HCT116 (cell line): ENCODE results near the gene MOB3A. TPM values are rescaled to one million over a fixed set of nuclear protein-coding genes. Genes with fewer than 3 reads are reported as not detected.

Experiments used
- ATAC-seq: fragments of 200-7000 bp; cut with Tn5 transposase; 2 replicates; pipeline ENCODE4 v1.9.1; 2020; ENCODE audit warnings: mild to moderate bottlenecking, moderate library complexity
- BruUV-seq: library from RNA; stranded (reverse); fragments of 400-500 nt; replicated peaks from 2 replicates; lab custom pipeline; 2021; lab: Mats Ljungman, UMichigan
- CTCF ChIA-PET: fragments of 300-600 bp; sonication (Branson Sonifier 250); formaldehyde crosslinking; loops from one replicate; lab custom pipeline; 2021; ENCODE audit warnings: antibody characterized with exemption; lab: Charles Lee
- POLR2A ChIA-PET: fragments of 300-600, 350-600 bp; sonication (Branson Sonifier 250); formaldehyde crosslinking; loops from one replicate; lab custom pipeline; 2021; ENCODE audit warnings: antibody characterized with exemption; lab: Charles Lee
- RAD21 ChIA-PET, 2 experiments: fragments of 300-600 bp; sonication (Branson Sonifier 250); formaldehyde crosslinking; loops; one replicate each; lab custom pipeline; 2023; ENCODE audit warnings: low total read pairs in 2 of 2; ENCODE audit not compliant: uncharacterized antibody in 2 of 2, unreplicated experiment in 2 of 2, low non-redundant PET in 1 of 2; lab: Charles Lee
- DNase-seq: peaks from one replicate; pipeline ENCODE4 v3.0.0-alpha.2; 2010; ENCODE audit warnings: low read depth, low spot score
- H2AFZ ChIP-seq: fragments of 200-600 bp; shearing (Covaris generic), sonication (generic); 2 replicates; pipeline ENCODE4 v1.6.1; 2017; ENCODE audit warnings: low read depth, mixed run types, mixed read lengths, antibody characterized with exemption, low read length; ENCODE audit not compliant: poor library complexity, severe bottlenecking
- H3K27ac ChIP-seq: 2 replicates; pipeline ENCODE4 v1.5.1; 2012; ENCODE audit warnings: low read depth, low read length
- H3K27me3 ChIP-seq: fragments of 200-600 bp; sonication (generic); 2 replicates; pipeline ENCODE4 v1.6.1; 2016; ENCODE audit warnings: mixed run types, low read length, mixed read lengths; ENCODE audit not compliant: insufficient read depth
- H3K36me3 ChIP-seq, 2 experiments: fragments of 200-500 bp in 1 of 2; fragments of 200-600 bp in 1 of 2; sonication (Bioruptor generic) in 1 of 2; sonication (generic) in 1 of 2; 2 replicates each; pipeline versions ENCODE4 v1.5.1 to v1.6.1; 2014 to 2016; ENCODE audit warnings: low read length in 2 of 2, inconsistent platforms in 1 of 2, mixed read lengths in 1 of 2, mixed run types in 1 of 2; ENCODE audit not compliant: insufficient read depth in 2 of 2, control insufficient read depth in 1 of 2
- H3K4me1 ChIP-seq, 2 experiments: fragments of 200-600 bp in 1 of 2; sonication (generic) in 1 of 2; 2 replicates each; pipeline versions ENCODE4 v1.5.1 to v1.6.1; 2012 to 2017; ENCODE audit warnings: low read length in 2 of 2, inconsistent platforms in 1 of 2, mild to moderate bottlenecking in 1 of 2, mixed read lengths in 1 of 2, mixed run types in 1 of 2, moderate library complexity in 1 of 2; ENCODE audit not compliant: insufficient read depth in 2 of 2, control insufficient read depth in 1 of 2
- H3K4me2 ChIP-seq: fragments of 200-600 bp; sonication (generic); 2 replicates; pipeline ENCODE4 v1.6.1; 2017; ENCODE audit warnings: mixed run types, low read length, mixed read lengths
- H3K4me3 ChIP-seq, 2 experiments: fragments of 200-600 bp in 1 of 2; sonication (generic) in 1 of 2; replicated peaks in 1 of 2; 2 replicates each; pipeline ENCODE4 v1.5.1; 2011 to 2016; ENCODE audit warnings: low read length in 2 of 2, control low read depth in 1 of 2, low read depth in 1 of 2, mild to moderate bottlenecking in 1 of 2, mixed read lengths in 1 of 2, mixed run types in 1 of 2
- H3K79me2 ChIP-seq: fragments of 200-600 bp; sonication (generic); 2 replicates; pipeline ENCODE4 v1.6.1; 2017; ENCODE audit warnings: mild to moderate bottlenecking, mixed run types, low read length, moderate library complexity, mixed read lengths; ENCODE audit not compliant: insufficient read depth
- H3K9ac ChIP-seq: fragments of 200-600 bp; sonication (generic); 2 replicates; pipeline ENCODE4 v1.6.1; 2016; ENCODE audit warnings: low read length, mixed read lengths
- H3K9me2 ChIP-seq: fragments of 200-600 bp; sonication (generic), shearing (Covaris generic); 2 replicates; pipeline ENCODE4 v1.6.1; 2017; ENCODE audit warnings: mixed run types, mild to moderate bottlenecking, moderate library complexity; ENCODE audit not compliant: insufficient read depth
- H3K9me3 ChIP-seq, 2 experiments: fragments of 200-500 bp in 1 of 2; fragments of 200-600 bp in 1 of 2; sonication (Bioruptor generic) in 1 of 2; sonication (generic) in 1 of 2; 2 replicates each; pipeline ENCODE4 v1.6.1; 2014 to 2017; ENCODE audit warnings: low read length in 2 of 2, mixed read lengths in 2 of 2, inconsistent platforms in 1 of 2, low read depth in 1 of 2, mild to moderate bottlenecking in 1 of 2, mixed run types in 1 of 2, moderate library complexity in 1 of 2; ENCODE audit not compliant: control insufficient read depth in 1 of 2, insufficient read depth in 1 of 2
- H4K20me1 ChIP-seq: fragments of 200-600 bp; sonication (generic), shearing (Covaris generic); 2 replicates; pipeline ENCODE4 v1.6.1; 2017; ENCODE audit warnings: mixed run types, mild to moderate bottlenecking, moderate library complexity; ENCODE audit not compliant: insufficient read depth
- ATF3 ChIP-seq: IDR thresholded peaks from 2 replicates; pipeline ENCODE4 v1.6.1; 2012
- CBX3 ChIP-seq: IDR thresholded peaks from 2 replicates; pipeline ENCODE4 v1.6.1; 2012; ENCODE audit warnings: low read depth
- FOSL1 ChIP-seq: IDR thresholded peaks from 2 replicates; pipeline ENCODE4 v1.6.1; 2012; ENCODE audit warnings: low read depth
- JUND ChIP-seq: IDR thresholded peaks from 2 replicates; pipeline ENCODE4 v1.6.1; 2012
- POLR2AphosphoS5 ChIP-seq: IDR thresholded peaks from 2 replicates; pipeline ENCODE4 v1.6.1; 2011; ENCODE audit warnings: mild to moderate bottlenecking, low read depth, low read length, moderate library complexity
- RAD21 ChIP-seq: IDR thresholded peaks from 2 replicates; pipeline ENCODE4 v1.6.1; 2012; ENCODE audit warnings: low read depth, mild to moderate bottlenecking
- REST ChIP-seq: IDR thresholded peaks from 2 replicates; pipeline ENCODE4 v1.6.1; 2012; ENCODE audit warnings: low read depth
- SP1 ChIP-seq: IDR thresholded peaks from 2 replicates; pipeline ENCODE4 v1.6.1; 2012; ENCODE audit warnings: low read depth
- SRF ChIP-seq: IDR thresholded peaks from 2 replicates; pipeline ENCODE4 v1.6.1; 2012; ENCODE audit warnings: low read depth
- TCF7L2 ChIP-seq: IDR thresholded peaks from 2 replicates; pipeline ENCODE4 v1.7.0; 2011; ENCODE audit warnings: borderline replicate concordance, inconsistent platforms; ENCODE audit not compliant: insufficient read depth, insufficient read length; ENCODE audit errors: extremely low read depth
- YY1 ChIP-seq: IDR thresholded peaks from 2 replicates; pipeline ENCODE4 v1.6.1; 2011; ENCODE audit warnings: low read length, low read depth, moderate library complexity, mild to moderate bottlenecking; ENCODE audit not compliant: insufficient replicate concordance; ENCODE audit errors: extremely low read depth
- ZNF274 ChIP-seq: fragments of 200-500 bp; sonication (Bioruptor generic); IDR thresholded peaks from 2 replicates; pipeline ENCODE4 v1.6.1; 2014; ENCODE audit warnings: mild to moderate bottlenecking, low read depth, low read length, inconsistent platforms
- intact Hi-C: fragments of 100-400 bp; cut with micrococcal nuclease; formaldehyde crosslinking; loops from 2 replicates; pipeline ENCODE4 v1.10.0; 2022
- total RNA-seq: library from RNA; stranded (reverse); gene quantifications from one replicate; pipeline ENCODE4 v1.2.1, GENCODE V29; 2021; ENCODE audit not compliant: unreplicated experiment
- TF ChIP-seq, protein P1 (sequence below): IDR thresholded peaks from 2 replicates; pipeline ENCODE4 v1.6.1; 2012

The MOB3A gene
- total RNA-seq, 1 experiment from 2014 or later = 32.1 TPM

DNA sequence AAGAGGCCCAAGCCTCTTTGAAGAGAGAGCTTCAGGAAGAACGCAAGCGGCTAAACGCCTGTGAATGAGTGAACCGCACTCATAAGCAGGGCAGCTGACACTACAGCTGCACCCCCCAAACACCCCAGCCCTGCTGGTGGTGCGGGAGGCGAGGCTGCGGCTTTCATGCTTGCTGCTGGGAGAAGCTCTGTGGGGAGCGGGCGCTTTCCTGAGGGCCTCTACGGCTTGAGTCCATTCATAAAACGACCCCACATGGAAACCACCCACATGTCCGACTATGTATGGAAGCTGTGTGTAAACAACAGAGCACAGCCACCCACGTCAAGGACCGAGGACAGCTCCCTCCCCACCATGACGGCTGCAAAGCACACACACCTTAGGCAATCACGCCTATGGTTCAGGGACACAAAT, 49.7 kb upstream of the MOB3A start:
- ChIA-PET RAD21 (no interaction called here), CTCF (no interaction called here), POLR2A (no interaction called here)
- Histone ChIP-seq H3K9ac (no peak overlapping the region), H3K36me3 (peaks cover 2 to 6% of the 10 kb centered on the region in 2 experiments; a peak in 2 of 4 replicates), H4K20me1 (no peaks in the 10 kb centered on the region; the same call in 1 of the 2 replicates), H3K4me1 (peaks cover 11 to 12% of the 10 kb centered on the region in 2 experiments; a peak in 3 of 4 replicates), H3K4me3 (no peak overlapping the region), H3K79me2 (peaks cover 99% of the 10 kb centered on the region), H3K4me2 (no peak overlapping the region), H3K27me3 (no peaks in the 10 kb centered on the region), H3K9me3 (no peaks in the 10 kb centered on the region), H3K27ac (peak overlapping the region; percentile 18; the same call in 1 of the 2 replicates), H3K9me2 (no peaks in the 10 kb centered on the region), H2AFZ (no peak overlapping the region)
- DNase-seq (no peak), ATAC-seq (no peak)
- TF ChIP-seq RAD21 = no peak
- no peak for TF ChIP-seq ATF3
- no peak for TF ChIP-seq FOSL1
- TF ChIP-seq POLR2AphosphoS5 = no peak
- BruUV-seq = no TSS peak
- intact Hi-C loops = no loop called here

GRCh38 chr19:2144190-2144589, 48.1 kb upstream of the MOB3A start:
- ATAC-seq (no peak), DNase-seq (no peak)
- RAD21 ChIA-PET = no interaction called here
- no peaks in the 10 kb centered on the region for H3K9me2 ChIP-seq
- H3K4me3 ChIP-seq = no peak overlapping the region
- TF ChIP-seq ATF3 (no peak), SP1 (no peak), POLR2AphosphoS5 (no peak), CBX3 (no peak), REST (no peak), JUND (no peak), ZNF274 (no peak), TCF7L2 (no peak), SRF (no peak), YY1 (no peak)
- TF ChIP-seq, protein P1, sequence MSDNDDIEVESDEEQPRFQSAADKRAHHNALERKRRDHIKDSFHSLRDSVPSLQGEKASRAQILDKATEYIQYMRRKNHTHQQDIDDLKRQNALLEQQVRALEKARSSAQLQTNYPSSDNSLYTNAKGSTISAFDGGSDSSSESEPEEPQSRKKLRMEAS = no peak
- 0 out of 4 replicates have a peak, but pooled peaks cover 3% of the 10 kb centered on the region in 2 experiments for H3K4me1 ChIP-seq
- peaks cover 98% of the 10 kb centered on the region for H3K79me2 ChIP-seq
- peaks cover 2 to 6% of the 10 kb centered on the region in 2 experiments; a peak in 2 of 4 replicates for H3K36me3 ChIP-seq
- H3K27ac ChIP-seq = no peak overlapping the region
- no peaks in the 10 kb centered on the region for H3K9me3 ChIP-seq
- no peak overlapping the region for H3K4me2 ChIP-seq
- CTCF ChIA-PET = no interaction called here
- no TSS peak for BruUV-seq
- POLR2A ChIA-PET = no interaction called here
- no peak overlapping the region for H3K9ac ChIP-seq
- no peaks in the 10 kb centered on the region for H3K27me3 ChIP-seq
- no peak overlapping the region for H2AFZ ChIP-seq
- H4K20me1 ChIP-seq = no peaks in the 10 kb centered on the region; the same call in 1 of the 2 replicates
- intact Hi-C loops = no loop called here
